HCT116 (cell line): ENCODE measurements around the gene CCS. TPM values are rescaled to one million over a fixed set of nuclear protein-coding genes. Genes with fewer than 3 reads are reported as not detected.

ENCODE experiments used
- ATAC-seq: fragments of 200-7000 bp; cut with Tn5 transposase; 2 replicates; pipeline ENCODE4 v1.9.1; 2020; ENCODE audit warnings: mild to moderate bottlenecking, moderate library complexity
- BruUV-seq: library from RNA; stranded (reverse); fragments of 400-500 nt; replicated peaks from 2 replicates; lab custom pipeline; 2021; lab: Mats Ljungman, UMichigan
- CTCF ChIA-PET: fragments of 300-600 bp; sonication (Branson Sonifier 250); formaldehyde crosslinking; loops from one replicate; lab custom pipeline; 2021; ENCODE audit warnings: antibody characterized with exemption; lab: Charles Lee
- POLR2A ChIA-PET: fragments of 300-600, 350-600 bp; sonication (Branson Sonifier 250); formaldehyde crosslinking; loops from one replicate; lab custom pipeline; 2021; ENCODE audit warnings: antibody characterized with exemption; lab: Charles Lee
- RAD21 ChIA-PET, 2 experiments: fragments of 300-600 bp; sonication (Branson Sonifier 250); formaldehyde crosslinking; loops; one replicate each; lab custom pipeline; 2023; ENCODE audit warnings: low total read pairs in 2 of 2; ENCODE audit not compliant: uncharacterized antibody in 2 of 2, unreplicated experiment in 2 of 2, low non-redundant PET in 1 of 2; lab: Charles Lee
- DNase-seq: peaks from one replicate; pipeline ENCODE4 v3.0.0-alpha.2; 2010; ENCODE audit warnings: low read depth, low spot score
- H2AFZ ChIP-seq: fragments of 200-600 bp; shearing (Covaris generic), sonication (generic); 2 replicates; pipeline ENCODE4 v1.6.1; 2017; ENCODE audit warnings: low read depth, mixed run types, mixed read lengths, antibody characterized with exemption, low read length; ENCODE audit not compliant: poor library complexity, severe bottlenecking
- H3K27ac ChIP-seq: 2 replicates; pipeline ENCODE4 v1.5.1; 2012; ENCODE audit warnings: low read depth, low read length
- H3K27me3 ChIP-seq: fragments of 200-600 bp; sonication (generic); 2 replicates; pipeline ENCODE4 v1.6.1; 2016; ENCODE audit warnings: mixed run types, low read length, mixed read lengths; ENCODE audit not compliant: insufficient read depth
- H3K36me3 ChIP-seq, 2 experiments: fragments of 200-500 bp in 1 of 2; fragments of 200-600 bp in 1 of 2; sonication (Bioruptor generic) in 1 of 2; sonication (generic) in 1 of 2; 2 replicates each; pipeline versions ENCODE4 v1.5.1 to v1.6.1; 2014 to 2016; ENCODE audit warnings: low read length in 2 of 2, inconsistent platforms in 1 of 2, mixed read lengths in 1 of 2, mixed run types in 1 of 2; ENCODE audit not compliant: insufficient read depth in 2 of 2, control insufficient read depth in 1 of 2
- H3K4me1 ChIP-seq, 2 experiments: fragments of 200-600 bp in 1 of 2; sonication (generic) in 1 of 2; 2 replicates each; pipeline versions ENCODE4 v1.5.1 to v1.6.1; 2012 to 2017; ENCODE audit warnings: low read length in 2 of 2, inconsistent platforms in 1 of 2, mild to moderate bottlenecking in 1 of 2, mixed read lengths in 1 of 2, mixed run types in 1 of 2, moderate library complexity in 1 of 2; ENCODE audit not compliant: insufficient read depth in 2 of 2, control insufficient read depth in 1 of 2
- H3K4me2 ChIP-seq: fragments of 200-600 bp; sonication (generic); 2 replicates; pipeline ENCODE4 v1.6.1; 2017; ENCODE audit warnings: mixed run types, low read length, mixed read lengths
- H3K4me3 ChIP-seq, 2 experiments: fragments of 200-600 bp in 1 of 2; sonication (generic) in 1 of 2; replicated peaks in 1 of 2; 2 replicates each; pipeline ENCODE4 v1.5.1; 2011 to 2016; ENCODE audit warnings: low read length in 2 of 2, control low read depth in 1 of 2, low read depth in 1 of 2, mild to moderate bottlenecking in 1 of 2, mixed read lengths in 1 of 2, mixed run types in 1 of 2
- H3K79me2 ChIP-seq: fragments of 200-600 bp; sonication (generic); 2 replicates; pipeline ENCODE4 v1.6.1; 2017; ENCODE audit warnings: mild to moderate bottlenecking, mixed run types, low read length, moderate library complexity, mixed read lengths; ENCODE audit not compliant: insufficient read depth
- H3K9ac ChIP-seq: fragments of 200-600 bp; sonication (generic); 2 replicates; pipeline ENCODE4 v1.6.1; 2016; ENCODE audit warnings: low read length, mixed read lengths
- H3K9me2 ChIP-seq: fragments of 200-600 bp; sonication (generic), shearing (Covaris generic); 2 replicates; pipeline ENCODE4 v1.6.1; 2017; ENCODE audit warnings: mixed run types, mild to moderate bottlenecking, moderate library complexity; ENCODE audit not compliant: insufficient read depth
- H3K9me3 ChIP-seq, 2 experiments: fragments of 200-500 bp in 1 of 2; fragments of 200-600 bp in 1 of 2; sonication (Bioruptor generic) in 1 of 2; sonication (generic) in 1 of 2; 2 replicates each; pipeline ENCODE4 v1.6.1; 2014 to 2017; ENCODE audit warnings: low read length in 2 of 2, mixed read lengths in 2 of 2, inconsistent platforms in 1 of 2, low read depth in 1 of 2, mild to moderate bottlenecking in 1 of 2, mixed run types in 1 of 2, moderate library complexity in 1 of 2; ENCODE audit not compliant: control insufficient read depth in 1 of 2, insufficient read depth in 1 of 2
- H4K20me1 ChIP-seq: fragments of 200-600 bp; sonication (generic), shearing (Covaris generic); 2 replicates; pipeline ENCODE4 v1.6.1; 2017; ENCODE audit warnings: mixed run types, mild to moderate bottlenecking, moderate library complexity; ENCODE audit not compliant: insufficient read depth
- ATF3 ChIP-seq: IDR thresholded peaks from 2 replicates; pipeline ENCODE4 v1.6.1; 2012
- CBX3 ChIP-seq: IDR thresholded peaks from 2 replicates; pipeline ENCODE4 v1.6.1; 2012; ENCODE audit warnings: low read depth
- CTCF ChIP-seq, 3 experiments: fragments of 200-600 bp in 1 of 3; sonication (generic) in 1 of 3; IDR thresholded peaks in 2 of 3; conservative IDR thresholded peaks in 1 of 3; 2 replicates each; pipeline ENCODE4 v1.5.1; 2012 to 2017; ENCODE audit warnings: low read depth in 2 of 3, low read length in 2 of 3, antibody characterized with exemption in 1 of 3, borderline replicate concordance in 1 of 3, control low read depth in 1 of 3, mild to moderate bottlenecking in 1 of 3, mixed read lengths in 1 of 3, mixed run types in 1 of 3, moderate library complexity in 1 of 3; ENCODE audit not compliant: insufficient read depth in 1 of 3
- ELF1 ChIP-seq: IDR thresholded peaks from 2 replicates; pipeline ENCODE4 v1.6.1; 2012; ENCODE audit warnings: low read depth, borderline replicate concordance
- FOSL1 ChIP-seq: IDR thresholded peaks from 2 replicates; pipeline ENCODE4 v1.6.1; 2012; ENCODE audit warnings: low read depth
- JUND ChIP-seq: IDR thresholded peaks from 2 replicates; pipeline ENCODE4 v1.6.1; 2012
- MAX ChIP-seq: IDR thresholded peaks from 2 replicates; pipeline ENCODE4 v1.6.1; 2012
- SIN3A ChIP-seq: IDR thresholded peaks from 2 replicates; pipeline ENCODE4 v1.6.1; 2012; ENCODE audit warnings: low read depth
- SRF ChIP-seq: IDR thresholded peaks from 2 replicates; pipeline ENCODE4 v1.6.1; 2012; ENCODE audit warnings: low read depth
- TCF7L2 ChIP-seq: IDR thresholded peaks from 2 replicates; pipeline ENCODE4 v1.7.0; 2011; ENCODE audit warnings: borderline replicate concordance, inconsistent platforms; ENCODE audit not compliant: insufficient read depth, insufficient read length; ENCODE audit errors: extremely low read depth
- YY1 ChIP-seq: IDR thresholded peaks from 2 replicates; pipeline ENCODE4 v1.6.1; 2011; ENCODE audit warnings: low read length, low read depth, moderate library complexity, mild to moderate bottlenecking; ENCODE audit not compliant: insufficient replicate concordance; ENCODE audit errors: extremely low read depth
- ZFX ChIP-seq: fragments of 450-650 bp; IDR thresholded peaks from 2 replicates; pipeline ENCODE4 v1.6.1; 2017
- intact Hi-C: fragments of 100-400 bp; cut with micrococcal nuclease; formaldehyde crosslinking; loops from 2 replicates; pipeline ENCODE4 v1.10.0; 2022
- total RNA-seq: library from RNA; stranded (reverse); gene quantifications from one replicate; pipeline ENCODE4 v1.2.1, GENCODE V29; 2021; ENCODE audit not compliant: unreplicated experiment

CCS gene
- total RNA-seq, 1 experiment from 2014 or later, result 40.6 TPM

- TF ChIP-seq ELF1, result no peak
- TF ChIP-seq TCF7L2, result no peak
- no peak for TF ChIP-seq ZFX
- TF ChIP-seq ATF3, result no peak
- TF ChIP-seq SRF, result no peak
- no peak for TF ChIP-seq YY1
- no peak for TF ChIP-seq CBX3
- TF ChIP-seq FOSL1, result no peak
- TF ChIP-seq MAX, result no peak
Measured at GRCh38 chr11:66570079-66570849, 22.7 kb upstream of the CCS start (continued).

GRCh38 chr11:66570850-66571180 is 22.2 kb upstream of the CCS start:
- Histone ChIP-seq H3K27me3 (peaks cover 3% of the 10 kb centered on the region; the same call in 1 of the 2 replicates), H3K36me3 (no peaks in the 10 kb centered on the region), H3K9me3 (no peaks in the 10 kb centered on the region), H3K4me1 (no peaks in the 10 kb centered on the region), H3K4me2 (no peak overlapping the region), H3K79me2 (no peaks in the 10 kb centered on the region), H4K20me1 (no peaks in the 10 kb centered on the region), H3K27ac (no peak overlapping the region), H3K4me3 (no peak overlapping the region), H2AFZ (no peak overlapping the region), H3K9me2 (no peaks in the 10 kb centered on the region), H3K9ac (no peak overlapping the region)
- ChIA-PET RAD21 (no interaction called here), POLR2A (no interaction called here), CTCF (interaction anchor here (0.7 kb wide), 1 partner anchor 21 kb away, joined by 4 read pairs; no protein-coding TSS in a partner anchor)
- no TSS peak for BruUV-seq
- TF ChIP-seq JUND (no peak), MAX (no peak), CTCF (IDR thresholded peaks at IDR 0.05 in 2 of 3, conservative IDR thresholded peaks at IDR 0.05 in 1 of 3; ENCODE audit: borderline replicate concordance in 1 of 3, insufficient read depth in 1 of 3, low read depth in 2 of 3, low read length in 2 of 3) (no peak), SIN3A (no peak), SRF (no peak), FOSL1 (no peak)
- ATAC-seq (no peak), DNase-seq (no peak)
- intact Hi-C loops, result no loop called here
